HepG2 (cell line): Measurements from ENCODE around the gene EXOC1. TPM values are rescaled to one million over a fixed set of nuclear protein-coding genes. Genes with fewer than 3 reads are reported as not detected.

Source experiments
- ATAC-seq: fragments of 200-7000 bp; cut with Tn5 transposase; 3 replicates; pipeline ENCODE4 v1.9.1; 2020; ENCODE audit warnings: mild to moderate bottlenecking, moderate library complexity
- BruUV-seq: library from RNA; stranded (reverse); fragments of 400-500 nt; replicated peaks from 2 replicates; lab custom pipeline; 2021; lab: Mats Ljungman, UMichigan
- CTCF ChIA-PET: fragments of 300-600 bp; formaldehyde crosslinking; extraction: SDS; loops from one replicate; lab custom pipeline; 2021; ENCODE audit warnings: low total read pairs, inconsistent platforms, low intra/inter-chr PET ratio; lab: Yijun Ruan, JAX
- POLR2A ChIA-PET: fragments of 350-600 bp; sonication (Branson Sonifier 250); formaldehyde crosslinking; loops from one replicate; lab custom pipeline; 2020; ENCODE audit warnings: antibody characterized with exemption, inconsistent platforms; lab: Yijun Ruan, JAX
- DNase-seq: peaks from one replicate; pipeline ENCODE4 v3.0.0-alpha.2; 2015; ENCODE audit warnings: low spot score
- FAIRE-seq: peaks from 3 replicates; lab custom pipeline; 2011; peaks lifted over from hg19 to GRCh38; lab: Jason Lieb, UNC
- H2AFZ ChIP-seq: one replicate; pipeline ENCODE4 v1.6.1; 2011; ENCODE audit warnings: low read length, inconsistent platforms
- H3K27ac ChIP-seq: fragments of 300-600 bp; 3 replicates; pipeline ENCODE4 v1.8.0; 2011; ENCODE audit warnings: mixed run types, mild to moderate bottlenecking, mixed read lengths, low read length, inconsistent platforms; ENCODE audit not compliant: insufficient read depth; ENCODE audit errors: extremely low read length
- H3K27me3 ChIP-seq, 2 experiments: fragments of 200-600 bp in 1 of 2; 2 replicates in 1 of 2; 3 replicates in 1 of 2; pipeline versions ENCODE4 v1.6.0 to v1.8.0; 2011; ENCODE audit warnings: low read length in 2 of 2, mild to moderate bottlenecking in 2 of 2, moderate library complexity in 2 of 2, inconsistent platforms in 1 of 2; ENCODE audit not compliant: insufficient read depth in 2 of 2, control insufficient read depth in 1 of 2
- H3K36me3 ChIP-seq, 2 experiments: fragments of 200-600 bp in 1 of 2; replicated peaks in 1 of 2; 2 replicates in 1 of 2; 3 replicates in 1 of 2; pipeline versions ENCODE4 v1.5.1 to v1.8.0; 2011; ENCODE audit warnings: low read length in 2 of 2, inconsistent platforms in 1 of 2; ENCODE audit not compliant: insufficient read depth in 2 of 2, control insufficient read depth in 1 of 2
- H3K4me1 ChIP-seq: 2 replicates; pipeline ENCODE4 v1.5.1; 2012; ENCODE audit warnings: low read length, inconsistent platforms; ENCODE audit not compliant: insufficient read depth
- H3K4me2 ChIP-seq: 2 replicates; pipeline ENCODE4 v1.6.0; 2011; ENCODE audit warnings: low read depth, low read length, inconsistent platforms
- H3K4me3 ChIP-seq, 3 experiments: fragments of 200-600 bp in 1 of 3; sonication (generic), shearing (Covaris generic) in 1 of 3; replicated peaks in 1 of 3; 2 replicates each; pipeline ENCODE4 v1.5.1; 2011 to 2016; ENCODE audit warnings: low read length in 3 of 3, inconsistent platforms in 2 of 3, low read depth in 2 of 3, mild to moderate bottlenecking in 2 of 3, control low read depth in 1 of 3, mixed read lengths in 1 of 3; ENCODE audit not compliant: insufficient read depth in 1 of 3
- H3K79me2 ChIP-seq: one replicate; pipeline ENCODE4 v1.6.1; 2011; ENCODE audit warnings: low read length, inconsistent platforms; ENCODE audit not compliant: insufficient read depth
- H3K9ac ChIP-seq: 2 replicates; pipeline ENCODE4 v1.6.0; 2011; ENCODE audit warnings: mild to moderate bottlenecking, low read depth, low read length, inconsistent platforms; ENCODE audit not compliant: insufficient read depth
- H3K9me3 ChIP-seq: 2 replicates; pipeline ENCODE4 v1.5.1; 2012; ENCODE audit warnings: mild to moderate bottlenecking, low read length
- H4K20me1 ChIP-seq: 2 replicates; pipeline ENCODE4 v1.6.0; 2011; ENCODE audit warnings: inconsistent platforms, mild to moderate bottlenecking, low read length, moderate library complexity; ENCODE audit not compliant: insufficient read depth
- CBX2 ChIP-seq, 2 experiments: fragments of 200-600 bp in 1 of 2; sonication (generic); formaldehyde crosslinking in 1 of 2; IDR thresholded peaks; 2 replicates each; pipeline versions ENCODE4 v1.7.0 to v1.8.1; 2018 to 2022; ENCODE audit warnings: low read depth in 2 of 2, low read length in 1 of 2, mild to moderate bottlenecking in 1 of 2, missing genetic modification reagents in 1 of 2
- MAFF ChIP-seq: IDR thresholded peaks from 2 replicates; pipeline ENCODE4 v1.6.1; 2011; ENCODE audit warnings: low read depth, low read length, improper control_type of control experiment
- MAFK ChIP-seq, 2 experiments: IDR thresholded peaks in 1 of 2; conservative IDR thresholded peaks in 1 of 2; 2 replicates each; pipeline ENCODE4 v1.6.1; 2011; ENCODE audit warnings: improper control_type of control experiment in 2 of 2, low read length in 2 of 2
- NCOR1 ChIP-seq: fragments of 200-600 bp; sonication (generic); IDR thresholded peaks from 2 replicates; pipeline ENCODE4 v1.7.0; 2017; ENCODE audit warnings: antibody characterized with exemption, low read length, borderline replicate concordance
- PHF8 ChIP-seq: sonication (generic); formaldehyde crosslinking; IDR thresholded peaks from 2 replicates; pipeline ENCODE4 v1.5.0; 2020; ENCODE audit warnings: missing genetic modification reagents
- SUZ12 ChIP-seq: fragments of 150-350 bp; IDR thresholded peaks from 2 replicates; pipeline ENCODE4 v1.6.1; 2014; ENCODE audit warnings: low read depth, low read length
- TSC22D2 ChIP-seq: sonication (generic); formaldehyde crosslinking; IDR thresholded peaks from 2 replicates; pipeline ENCODE4 v1.5.1; 2020; ENCODE audit warnings: missing genetic modification reagents, mild to moderate bottlenecking, borderline replicate concordance
- ZNF557 ChIP-seq: sonication (generic); formaldehyde crosslinking; IDR thresholded peaks from 2 replicates; pipeline ENCODE4 v1.4.0; 2020; ENCODE audit warnings: missing genetic modification reagents
- ZNF567 ChIP-seq: sonication (generic); formaldehyde crosslinking; IDR thresholded peaks from 2 replicates; pipeline ENCODE4 v1.8.1; 2023; ENCODE audit warnings: mild to moderate bottlenecking, missing genetic modification reagents, borderline replicate concordance
- ZNF644 ChIP-seq: IDR thresholded peaks from 2 replicates; pipeline ENCODE4 v1.6.1; 2016; ENCODE audit warnings: low read depth
- ZNF749 ChIP-seq: sonication (generic); formaldehyde crosslinking; IDR thresholded peaks from 2 replicates; pipeline ENCODE4 v1.8.0; 2022; ENCODE audit warnings: mild to moderate bottlenecking, missing genetic modification reagents, moderate library complexity, borderline replicate concordance
- ZNF784 ChIP-seq: sonication (generic); formaldehyde crosslinking; IDR thresholded peaks from 2 replicates; pipeline ENCODE4 v1.5.1; 2020; ENCODE audit warnings: missing genetic modification reagents, mild to moderate bottlenecking, borderline replicate concordance
- WGBS: methylation state at CpG from one replicate; pipeline ENCODE4 v1.1.6; 2017; ENCODE audit warnings: low lambda C conversion rate; 5-methylcytosine and 5-hydroxymethylcytosine counted together
- in situ Hi-C: cut with HindIII; loops from 2 replicates; pipeline ENCODE4 v1.10.0; 2017; ENCODE audit warnings: low pct_unique_long_range_greater_than_20kb; ENCODE audit not compliant: extremely low pct_ligation_motif_present
- intact Hi-C: fragments of 100-400 bp; cut with micrococcal nuclease; formaldehyde crosslinking; loops from one replicate; pipeline ENCODE4 v1.10.0; 2022; ENCODE audit not compliant: unreplicated experiment
- polyA plus RNA-seq, 8 experiments: library from polyadenylated mRNA; depleted of rRNA in 3 of 8; stranded (reverse) in 7 of 8; unstranded in 1 of 8; fragments of >200 nt; fragmentation: Illumina TruSeq in 4 of 8; extraction: Trizol in 4 of 8; gene quantifications; 2 replicates each; pipeline versions ENCODE4 v1.2.1 to v1.2.3, GENCODE V29; 2011 to 2016; ENCODE audit warnings: low read depth in 4 of 8, missing spikeins in 1 of 8, mixed read lengths in 1 of 8; ENCODE audit not compliant: insufficient read depth in 1 of 8
- total RNA-seq, 5 experiments: library from RNA; depleted of rRNA; stranded (reverse); fragments of >200 nt; fragmentation: Illumina TruSeq; extraction: Trizol; gene quantifications; 2 replicates each; pipeline ENCODE4 v1.2.3, GENCODE V29; 2016; ENCODE audit warnings: low read depth in 1 of 5
- TF ChIP-seq, protein P1 (sequence below): sonication (generic); formaldehyde crosslinking; IDR thresholded peaks from 2 replicates; pipeline ENCODE4 v1.5.0; 2020; ENCODE audit warnings: missing genetic modification reagents

Gene EXOC1
- total and polyA plus RNA-seq, 2 of the 13 experiments (the other 11 are each of a cell fraction or from before 2014, with no cell fraction given), result 9.1 to 18.4 TPM

DNA sequence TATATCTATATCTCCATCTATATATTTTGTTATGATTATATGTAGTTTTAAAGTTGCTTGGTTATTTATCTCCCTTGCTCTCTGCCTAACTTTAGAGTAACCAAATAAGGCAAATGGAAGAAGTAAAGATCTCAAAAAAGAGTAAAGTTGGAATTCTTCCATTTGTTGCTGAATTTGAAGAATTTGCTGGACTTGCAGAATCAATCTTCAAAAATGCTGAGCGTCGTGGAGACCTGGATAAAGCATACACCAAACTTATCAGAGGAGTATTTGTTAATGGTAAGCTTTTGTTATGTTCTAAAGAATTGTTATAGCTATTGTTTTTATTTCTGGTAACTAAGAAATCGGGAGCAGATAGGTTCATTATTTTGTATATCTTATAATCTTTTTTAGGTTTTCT, 43.2 kb downstream of the EXOC1 start:
- TF ChIP-seq CBX2 (IDR thresholded peaks at IDR 0.05; ENCODE audit: low read depth, low read length) (no peak), CBX2 (CRISPR knock-in tag; IDR thresholded peaks at IDR 0.05; ENCODE audit: low read depth) (no peak), SUZ12 (no peak), ZNF784 (CRISPR knock-in tag) (no peak), ZNF567 (CRISPR knock-in tag) (no peak), ZNF749 (no peak), PHF8 (CRISPR knock-in tag) (no peak), MAFK (conservative IDR thresholded peaks at IDR 0.05 in 1 of 2, IDR thresholded peaks at IDR 0.05 in 1 of 2; ENCODE audit: low read length in 2 of 2) (peak; percentile 37 to 68; a peak in 2 of 4 replicates), TSC22D2 (CRISPR knock-in tag) (no peak), ZNF557 (CRISPR knock-in tag) (no peak), MAFF (peak; percentile 59), NCOR1 (no peak), ZNF644 (CRISPR knock-in tag) (no peak)
- TF ChIP-seq, protein P1, sequence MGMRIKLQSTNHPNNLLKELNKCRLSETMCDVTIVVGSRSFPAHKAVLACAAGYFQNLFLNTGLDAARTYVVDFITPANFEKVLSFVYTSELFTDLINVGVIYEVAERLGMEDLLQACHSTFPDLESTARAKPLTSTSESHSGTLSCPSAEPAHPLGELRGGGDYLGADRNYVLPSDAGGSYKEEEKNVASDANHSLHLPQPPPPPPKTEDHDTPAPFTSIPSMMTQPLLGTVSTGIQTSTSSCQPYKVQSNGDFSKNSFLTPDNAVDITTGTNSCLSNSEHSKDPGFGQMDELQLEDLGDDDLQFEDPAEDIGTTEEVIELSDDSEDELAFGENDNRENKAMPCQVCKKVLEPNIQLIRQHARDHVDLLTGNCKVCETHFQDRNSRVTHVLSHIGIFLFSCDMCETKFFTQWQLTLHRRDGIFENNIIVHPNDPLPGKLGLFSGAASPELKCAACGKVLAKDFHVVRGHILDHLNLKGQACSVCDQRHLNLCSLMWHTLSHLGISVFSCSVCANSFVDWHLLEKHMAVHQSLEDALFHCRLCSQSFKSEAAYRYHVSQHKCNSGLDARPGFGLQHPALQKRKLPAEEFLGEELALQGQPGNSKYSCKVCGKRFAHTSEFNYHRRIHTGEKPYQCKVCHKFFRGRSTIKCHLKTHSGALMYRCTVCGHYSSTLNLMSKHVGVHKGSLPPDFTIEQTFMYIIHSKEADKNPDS, result no peak
- in situ Hi-C loops (no loop called here), intact Hi-C loops (no loop called here)
- H3K4me3 ChIP-seq, result no peak overlapping the region
- BruUV-seq, result no TSS peak
- DNase-seq (no peak), FAIRE-seq (no peak), ATAC-seq (no peak)
- peaks cover 0 to 7% of the 10 kb centered on the region in 2 experiments; a peak in 1 of 5 replicates for H3K36me3 ChIP-seq
- no peak overlapping the region for H3K27ac ChIP-seq
- no peaks in the 10 kb centered on the region for H3K4me1 ChIP-seq
- WGBS, result 95% methylated on average over 3 of the region's 3 CpGs
- H3K9ac ChIP-seq, result no peak overlapping the region
- no peak overlapping the region for H3K4me2 ChIP-seq
- H3K79me2 ChIP-seq, result no peaks in the 10 kb centered on the region
- no peaks in the 10 kb centered on the region for H3K27me3 ChIP-seq
- H4K20me1 ChIP-seq, result no peaks in the 10 kb centered on the region
- POLR2A ChIA-PET, result no interaction called here
- H2AFZ ChIP-seq, result no peak overlapping the region
- no peaks in the 10 kb centered on the region for H3K9me3 ChIP-seq
- CTCF ChIA-PET, result no interaction called here
